HEK293T (cell line): ENCODE data around the gene MAPK1.

Experiments
- ARNT ChIP-seq: fragments of 450-650 bp; IDR thresholded peaks from 2 replicates; pipeline ENCODE4 v1.6.1; 2017; ENCODE audit warnings: mild to moderate bottlenecking
- BHLHE40 ChIP-seq: fragments of 450-650 bp; IDR thresholded peaks from 2 replicates; pipeline ENCODE4 v1.6.1; 2016; ENCODE audit warnings: mild to moderate bottlenecking, moderate library complexity, borderline replicate concordance
- ELF4 ChIP-seq: fragments of 450-650 bp; IDR thresholded peaks from 2 replicates; pipeline ENCODE4 v1.6.1; 2017; ENCODE audit warnings: antibody characterized with exemption
- FOXA1 ChIP-seq: fragments of 450-650 bp; IDR thresholded peaks from 2 replicates; pipeline ENCODE4 v1.6.1; 2016; ENCODE audit warnings: mild to moderate bottlenecking
- FOXM1 ChIP-seq: fragments of 450-650 bp; IDR thresholded peaks from 2 replicates; pipeline ENCODE4 v1.6.1; 2017; ENCODE audit warnings: mild to moderate bottlenecking, borderline replicate concordance
- L3MBTL2 ChIP-seq: fragments of 450-650 bp; conservative IDR thresholded peaks from 2 replicates; pipeline ENCODE4 v1.6.1; 2016; ENCODE audit warnings: mild to moderate bottlenecking
- LEF1 ChIP-seq: fragments of 450-650 bp; IDR thresholded peaks from 2 replicates; pipeline ENCODE4 v1.6.1; 2017; ENCODE audit warnings: mild to moderate bottlenecking, borderline replicate concordance
- NFRKB ChIP-seq: fragments of 450-650 bp; IDR thresholded peaks from 2 replicates; pipeline ENCODE4 v1.6.1; 2016; ENCODE audit warnings: mild to moderate bottlenecking, moderate library complexity
- SP1 ChIP-seq: fragments of 450-650 bp; IDR thresholded peaks from 2 replicates; pipeline ENCODE4 v1.6.1; 2017
- SUZ12 ChIP-seq: fragments of 450-650 bp; IDR thresholded peaks from 2 replicates; pipeline ENCODE4 v1.6.1; 2016; ENCODE audit warnings: mild to moderate bottlenecking
- TARDBP ChIP-seq: fragments of 450-650 bp; IDR thresholded peaks from 2 replicates; pipeline ENCODE4 v1.6.1; 2016
- ZNF384 ChIP-seq: fragments of 450-650 bp; IDR thresholded peaks from 2 replicates; pipeline ENCODE4 v1.6.1; 2016

- no peak for TF ChIP-seq ARNT
- TF ChIP-seq ZNF384: no peak
- TF ChIP-seq FOXA1: no peak
- no peak for TF ChIP-seq FOXM1
- TF ChIP-seq SUZ12: no peak
- no peak for TF ChIP-seq TARDBP
- TF ChIP-seq NFRKB: no peak
- TF ChIP-seq L3MBTL2: no peak
- no peak for TF ChIP-seq ELF4
- no peak for TF ChIP-seq BHLHE40
- no peak for TF ChIP-seq LEF1
- no peak for TF ChIP-seq SP1
Measured at GRCh38 chr22:21915624-21916308, 48.3 kb upstream of the MAPK1 start.
